RWPE2 (cell line): ENCODE results near the gene CIDEC.

ENCODE experiments used
- ATAC-seq: fragments of 200-7000 bp; cut with Tn5 transposase; 3 replicates; pipeline ENCODE4 v1.9.1; 2021; ENCODE audit warnings: low read depth
- DNase-seq: peaks from one replicate; pipeline ENCODE4 v3.0.0-alpha.2; 2020; ENCODE audit warnings: low spot score
- H3K27ac ChIP-seq: fragments of 450-650 bp; 2 replicates; pipeline ENCODE4 v1.5.1; 2017; ENCODE audit warnings: mild to moderate bottlenecking; ENCODE audit not compliant: poor library complexity, severe bottlenecking
- H3K27me3 ChIP-seq: fragments of 250-450 bp; sonication (Bioruptor Pico); 2 replicates; pipeline ENCODE4 v1.5.1; 2021; ENCODE audit warnings: mild to moderate bottlenecking, moderate library complexity; ENCODE audit not compliant: insufficient read depth, poor library complexity, severe bottlenecking
- H3K36me3 ChIP-seq: fragments of 250-450 bp; sonication (Bioruptor Pico); 2 replicates; pipeline ENCODE4 v1.5.1; 2020; ENCODE audit warnings: low read depth, mild to moderate bottlenecking, moderate library complexity
- H3K4me1 ChIP-seq: fragments of 250-450 bp; sonication (Bioruptor Pico); 2 replicates; pipeline ENCODE4 v1.5.1; 2021; ENCODE audit warnings: mild to moderate bottlenecking, moderate library complexity; ENCODE audit not compliant: insufficient read depth, poor library complexity, severe bottlenecking
- H3K4me3 ChIP-seq: fragments of 250-450 bp; sonication (Bioruptor Pico); 2 replicates; pipeline ENCODE4 v1.5.1; 2021; ENCODE audit warnings: mild to moderate bottlenecking, moderate library complexity; ENCODE audit not compliant: severe bottlenecking
- H3K9me3 ChIP-seq: fragments of 250-450 bp; sonication (Bioruptor Pico); 2 replicates; pipeline ENCODE4 v1.5.1; 2021; ENCODE audit warnings: mild to moderate bottlenecking, moderate library complexity; ENCODE audit not compliant: severe bottlenecking
- TF ChIP-seq, protein P1 (sequence below): fragments of 450-650 bp; IDR thresholded peaks from one replicate; pipeline ENCODE4 v1.5.1; 2017; ENCODE audit warnings: mild to moderate bottlenecking, moderate library complexity; ENCODE audit not compliant: poor library complexity, severe bottlenecking

Gene CIDEC

DNA sequence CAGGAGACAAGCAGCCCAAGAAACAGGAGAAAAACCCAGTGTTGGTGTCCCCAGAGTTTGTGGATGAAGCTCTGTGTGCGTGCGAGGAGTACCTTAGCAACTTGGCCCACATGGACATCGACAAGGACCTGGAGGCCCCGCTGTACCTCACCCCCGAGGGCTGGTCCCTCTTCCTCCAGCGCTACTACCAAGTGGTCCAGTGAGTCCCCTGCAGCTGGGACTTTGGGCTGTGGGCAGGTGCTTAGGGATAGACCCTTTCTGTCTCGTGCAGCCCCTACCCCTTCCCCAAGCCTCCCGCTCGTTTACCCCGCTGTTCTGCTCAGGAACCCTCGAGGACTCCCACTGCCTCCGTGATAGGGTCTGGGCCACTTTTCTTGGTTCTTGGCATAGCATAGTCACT, 59.5 kb downstream of the CIDEC start:
- H3K36me3 ChIP-seq, result no peaks in the 10 kb centered on the region
- no peak for ATAC-seq
- no peaks in the 10 kb centered on the region for H3K27me3 ChIP-seq
- no peak overlapping the region for H3K4me3 ChIP-seq
- H3K27ac ChIP-seq, result no peak overlapping the region
- H3K9me3 ChIP-seq, result no peaks in the 10 kb centered on the region
- no peak for DNase-seq
- H3K4me1 ChIP-seq, result no peaks in the 10 kb centered on the region
- TF ChIP-seq, protein P1, sequence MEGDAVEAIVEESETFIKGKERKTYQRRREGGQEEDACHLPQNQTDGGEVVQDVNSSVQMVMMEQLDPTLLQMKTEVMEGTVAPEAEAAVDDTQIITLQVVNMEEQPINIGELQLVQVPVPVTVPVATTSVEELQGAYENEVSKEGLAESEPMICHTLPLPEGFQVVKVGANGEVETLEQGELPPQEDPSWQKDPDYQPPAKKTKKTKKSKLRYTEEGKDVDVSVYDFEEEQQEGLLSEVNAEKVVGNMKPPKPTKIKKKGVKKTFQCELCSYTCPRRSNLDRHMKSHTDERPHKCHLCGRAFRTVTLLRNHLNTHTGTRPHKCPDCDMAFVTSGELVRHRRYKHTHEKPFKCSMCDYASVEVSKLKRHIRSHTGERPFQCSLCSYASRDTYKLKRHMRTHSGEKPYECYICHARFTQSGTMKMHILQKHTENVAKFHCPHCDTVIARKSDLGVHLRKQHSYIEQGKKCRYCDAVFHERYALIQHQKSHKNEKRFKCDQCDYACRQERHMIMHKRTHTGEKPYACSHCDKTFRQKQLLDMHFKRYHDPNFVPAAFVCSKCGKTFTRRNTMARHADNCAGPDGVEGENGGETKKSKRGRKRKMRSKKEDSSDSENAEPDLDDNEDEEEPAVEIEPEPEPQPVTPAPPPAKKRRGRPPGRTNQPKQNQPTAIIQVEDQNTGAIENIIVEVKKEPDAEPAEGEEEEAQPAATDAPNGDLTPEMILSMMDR, result no peak

GRCh38 chr3:9818666-9819335, 61.3 kb downstream of the CIDEC start:
- no peak for ATAC-seq

DNA sequence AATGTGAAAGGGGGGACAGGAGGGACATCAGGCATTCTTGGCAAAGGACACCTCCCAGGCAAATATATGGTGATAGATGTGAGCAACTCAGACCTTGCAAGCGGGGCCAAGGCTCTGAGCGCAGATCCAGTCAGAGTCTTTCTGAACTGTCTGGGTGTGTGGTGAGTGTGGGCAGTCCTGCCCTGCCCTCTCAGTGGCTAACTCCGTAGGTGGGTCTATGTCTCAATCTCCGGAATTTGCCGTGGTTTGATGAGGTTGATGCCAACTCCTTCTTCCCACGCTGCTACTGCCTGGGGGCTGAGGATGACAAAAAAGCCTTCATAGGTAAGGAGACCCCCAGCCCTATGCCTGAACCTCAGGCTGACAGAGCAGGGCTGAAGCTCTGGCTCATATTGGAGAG, 62.6 kb downstream of the CIDEC start:
- DNase-seq (no peak), ATAC-seq (no peak)
- Histone ChIP-seq H3K27me3 (no peaks in the 10 kb centered on the region), H3K4me3 (no peak overlapping the region), H3K27ac (no peak overlapping the region), H3K4me1 (no peaks in the 10 kb centered on the region), H3K9me3 (no peaks in the 10 kb centered on the region), H3K36me3 (no peaks in the 10 kb centered on the region)
- TF ChIP-seq, protein P1, result no peak

More at GRCh38 chr3:9818666-9819335, 61.3 kb downstream of the CIDEC start:
- TF ChIP-seq, protein P1, result no peak
- H3K9me3 ChIP-seq, result no peaks in the 10 kb centered on the region
- H3K4me1 ChIP-seq, result no peaks in the 10 kb centered on the region
- H3K36me3 ChIP-seq, result no peaks in the 10 kb centered on the region
- no peak overlapping the region for H3K4me3 ChIP-seq
- no peak overlapping the region for H3K27ac ChIP-seq
- H3K27me3 ChIP-seq, result no peaks in the 10 kb centered on the region
- no peak for DNase-seq
